Measurements from ENCODE around the gene USP44. TPM values are rescaled to one million over a fixed set of nuclear protein-coding genes. Genes with fewer than 3 reads are reported as not detected.
"Not testable (repeated sequence)": the region's sequence is repeated elsewhere in the genome, so short reads cannot be mapped to it uniquely, and the experiment has no call there.

USP44 gene
- total and polyA plus RNA-seq, 5 experiments from 2014 or later = 9.0 to 21.1 (median 15.8) TPM

GRCh38 chr12:95571369-95571768 lies 20.1 kb upstream of the USP44 start:
- H3K4me3 Mint-ChIP-seq = peak overlapping the region in 4 of 10 donors; percentile 32 to 45 (median 39)
- POLR2A ChIA-PET = interaction anchor here (0.7 kb wide), 1 partner anchor 22 kb away, joined by 4 read pairs; no protein-coding TSS in a partner anchor
- H3K27ac Mint-ChIP-seq = peak overlapping the region in 8 of 10 donors; percentile 31 to 88 (median 70)
- ATAC-seq = peak; percentile 30 to 32
- no peaks in the 10 kb centered on the region for H3K9me3 Mint-ChIP-seq
- H3K36me3 Mint-ChIP-seq = no peaks in the 10 kb centered on the region
- no peak for DNase-seq
- H3K27me3 Mint-ChIP-seq = no peaks in the 10 kb centered on the region
- peaks cover 5 to 36% (median 31%) of the 10 kb centered on the region in 4 donors for H3K4me1 Mint-ChIP-seq

- H3K4me1 Mint-ChIP-seq = peaks cover 5 to 25% (median 18%) of the 10 kb centered on the region in 4 donors
- ATAC-seq, H3K4me3 Mint-ChIP-seq, H3K9me3 Mint-ChIP-seq, POLR2A ChIA-PET, H3K36me3 Mint-ChIP-seq, DNase-seq, H3K27me3 Mint-ChIP-seq: not testable (repeated sequence)
- H3K27ac Mint-ChIP-seq = peak overlapping the region in 1 of 10 donors; percentile 73
Measured at GRCh38 chr12:95568045-95568444, 16.8 kb upstream of the USP44 start.

GRCh38 chr12:95557625-95558024 lies 6.3 kb upstream of the USP44 start:
- H3K4me1 Mint-ChIP-seq = peaks cover 0 to 23% (median 21%) of the 10 kb centered on the region in 4 donors
- peaks cover 0 to 4% (median 0%) of the 10 kb centered on the region in 3 donors for H3K36me3 Mint-ChIP-seq
- no peaks in the 10 kb centered on the region for H3K27me3 Mint-ChIP-seq
- no peak overlapping the region for H3K4me3 Mint-ChIP-seq
- ATAC-seq (no peak), DNase-seq (no peak)
- POLR2A ChIA-PET = no interaction called here
- no peaks in the 10 kb centered on the region for H3K9me3 Mint-ChIP-seq
- no peak overlapping the region for H3K27ac Mint-ChIP-seq

GRCh38 chr12:95554532-95555071 lies 3.3 kb upstream of the USP44 start:
- Mint-ChIP-seq H3K9me3 (peaks cover 0 to under 1% (median 0%) of the 10 kb centered on the region in 9 donors), H3K27ac (peak overlapping the region in 9 of 10 donors; percentile 35 to 100 (median 65)), H3K4me1 (peaks cover 15 to 50% (median 41%) of the 10 kb centered on the region in 4 donors), H3K36me3 (no peaks in the 10 kb centered on the region), H3K27me3 (peaks cover 0 to 2% (median 0%) of the 10 kb centered on the region in 5 donors), H3K4me3 (peak overlapping the region; percentile 1 to 86 (median 20))
- POLR2A ChIA-PET = interaction anchor here (0.6 to 1.7 kb wide), 4 partner anchors 18 to 81 kb away, joined by 3 to 6 read pairs (median 4); partner anchors contain the start of gene METAP2
- DNase-seq = no peak
- no peak for ATAC-seq

- DNase-seq (peak in 1 of 10 donors; percentile 12), ATAC-seq (no peak)
- peak overlapping the region; percentile 81 to 100 (median 92) for H3K27ac Mint-ChIP-seq
- POLR2A ChIA-PET = interaction anchor here (0.6 to 1.7 kb wide), 3 partner anchors 9 to 286 kb away, joined by 3 to 6 read pairs (median 4); partner anchors contain the start of gene METAP2
- peaks cover 0 to 5% (median 0%) of the 10 kb centered on the region in 5 donors for H3K27me3 Mint-ChIP-seq
- H3K4me1 Mint-ChIP-seq = peaks cover 17 to 57% (median 47%) of the 10 kb centered on the region in 4 donors
- peaks cover 0 to 6% (median 0%) of the 10 kb centered on the region in 9 donors for H3K9me3 Mint-ChIP-seq
- peak overlapping the region; percentile 74 to 97 (median 88) for H3K4me3 Mint-ChIP-seq
- no peaks in the 10 kb centered on the region for H3K36me3 Mint-ChIP-seq
Measured at GRCh38 chr12:95553197-95553943, 2.1 kb upstream of the USP44 start.

- peak overlapping the region; percentile 74 to 97 (median 88) for H3K4me3 Mint-ChIP-seq
- peaks cover 0 to 6% (median 0%) of the 10 kb centered on the region in 5 donors for H3K27me3 Mint-ChIP-seq
- no peaks in the 10 kb centered on the region for H3K36me3 Mint-ChIP-seq
- H3K9me3 Mint-ChIP-seq = peaks cover 0 to 6% (median 0%) of the 10 kb centered on the region in 9 donors
- H3K27ac Mint-ChIP-seq = peak overlapping the region; percentile 86 to 100 (median 92)
- ATAC-seq (peak; percentile 34 to 41), DNase-seq (peak in 3 of 10 donors; percentile 49 to 66 (median 65))
- H3K4me1 Mint-ChIP-seq = peaks cover 22 to 65% (median 57%) of the 10 kb centered on the region in 4 donors
- POLR2A ChIA-PET = interaction anchor here (0.7 to 2.6 kb wide), 3 partner anchors 78 to 634 kb away, joined by 3 to 17 read pairs (median 4); partner anchors contain the start of gene METAP2
Measured at GRCh38 chr12:95551913-95552516, 739 bp upstream of the USP44 start.

- peaks cover 0 to 6% (median 0%) of the 10 kb centered on the region in 9 donors for H3K9me3 Mint-ChIP-seq
- ATAC-seq (no peak), DNase-seq (no peak)
- H3K36me3 Mint-ChIP-seq = no peaks in the 10 kb centered on the region
- H3K27me3 Mint-ChIP-seq = peaks cover 0 to 6% (median 0%) of the 10 kb centered on the region in 5 donors
- peak overlapping the region; percentile 88 to 95 (median 93) for H3K4me3 Mint-ChIP-seq
- H3K27ac Mint-ChIP-seq = peak overlapping the region; percentile 82 to 100 (median 96)
- POLR2A ChIA-PET = interaction anchor here (0.7 to 1.0 kb wide), 4 partner anchors 14 to 1342 kb away, joined by 3 to 4 read pairs (median 3); no protein-coding TSS in a partner anchor
- H3K4me1 Mint-ChIP-seq = peaks cover 29 to 79% (median 63%) of the 10 kb centered on the region in 4 donors
Measured at GRCh38 chr12:95549392-95550084, 1.7 kb downstream of the USP44 start.

- POLR2A ChIA-PET = interaction anchor here (0.7 to 1.9 kb wide), 5 partner anchors 11 to 331 kb away, joined by 3 to 18 read pairs (median 4); partner anchors contain the start of genes FGD6, METAP2 and VEZT
Measured at GRCh38 chr12:95548539-95549391, 2.5 kb downstream of the USP44 start.

GRCh38 chr12:95548056-95548538 lies 3.2 kb downstream of the USP44 start:
- H3K4me1 Mint-ChIP-seq = peaks cover 29 to 64% (median 51%) of the 10 kb centered on the region in 4 donors
- ATAC-seq (peak; percentile 29 to 36), DNase-seq (peak in 8 of 10 donors; percentile 7 to 70 (median 26))
- POLR2A ChIA-PET = interaction anchor here (0.6 to 1.9 kb wide), 6 partner anchors 10 to 545 kb away, joined by 3 to 18 read pairs (median 4); partner anchors contain the start of genes FGD6, METAP2, NDUFA12 and SNRPF
- H3K27me3 Mint-ChIP-seq = peaks cover 0 to 6% (median 0%) of the 10 kb centered on the region in 5 donors
- peak overlapping the region; percentile 89 to 95 (median 94) for H3K4me3 Mint-ChIP-seq
- peaks cover 0 to 6% (median 0%) of the 10 kb centered on the region in 9 donors for H3K9me3 Mint-ChIP-seq
- H3K36me3 Mint-ChIP-seq = no peaks in the 10 kb centered on the region
- peak overlapping the region; percentile 87 to 100 (median 96) for H3K27ac Mint-ChIP-seq

More at GRCh38 chr12:95548539-95549391, 2.5 kb downstream of the USP44 start:
- H3K36me3 Mint-ChIP-seq = no peaks in the 10 kb centered on the region
- peak overlapping the region; percentile 89 to 95 (median 94) for H3K4me3 Mint-ChIP-seq
- H3K9me3 Mint-ChIP-seq = peaks cover 0 to 6% (median 0%) of the 10 kb centered on the region in 9 donors
- H3K4me1 Mint-ChIP-seq = peaks cover 29 to 71% (median 57%) of the 10 kb centered on the region in 4 donors
- H3K27ac Mint-ChIP-seq = peak overlapping the region; percentile 82 to 100 (median 96)
- DNase-seq (peak; percentile 65 to 88 (median 76)), ATAC-seq (peak; percentile 75 to 78)
- H3K27me3 Mint-ChIP-seq = peaks cover 0 to 6% (median 0%) of the 10 kb centered on the region in 5 donors

GRCh38 chr12:95547522-95548055 lies 3.7 kb downstream of the USP44 start:
- H3K4me1 Mint-ChIP-seq = peaks cover 29 to 60% (median 48%) of the 10 kb centered on the region in 4 donors
- H3K36me3 Mint-ChIP-seq = no peaks in the 10 kb centered on the region

More at GRCh38 chr12:95547522-95548055, 3.7 kb downstream of the USP44 start:
- DNase-seq = peak in 2 of 10 donors; percentile 13 to 20
- ATAC-seq = peak; percentile 19 to 39
- Mint-ChIP-seq H3K27ac (peak overlapping the region; percentile 87 to 100 (median 96)), H3K27me3 (peaks cover 0 to 6% (median 0%) of the 10 kb centered on the region in 5 donors), H3K4me3 (peak overlapping the region; percentile 89 to 95 (median 94)), H3K9me3 (peaks cover 0 to 6% (median 0%) of the 10 kb centered on the region in 9 donors)
- POLR2A ChIA-PET = interaction anchor here (0.6 to 1.9 kb wide), 7 partner anchors 10 to 544 kb away, joined by 3 to 18 read pairs (median 4); partner anchors contain the start of genes FGD6, METAP2, NDUFA12 and SNRPF
